ENCODE measurements around the gene FYN.
"Not testable (repeated sequence)": the region's sequence is repeated elsewhere in the genome, so short reads cannot be mapped to it uniquely, and the experiment has no call there.

The FYN gene

GRCh38 chr6:111916747-111917146 lies 43.5 kb upstream of the FYN start:
- TF ChIP-seq CTCF (IDR thresholded peaks at IDR 0.05; ENCODE audit: low read depth, low read length): no peak
- H3K4me3 ChIP-seq (ENCODE audit: low read depth, low read length): no peak overlapping the region
- H3K9me3 ChIP-seq (ENCODE audit: severe bottlenecking): no peaks in the 10 kb centered on the region
- H3K27ac ChIP-seq: no peak overlapping the region
- no peak for DNase-seq
- H3K27me3 ChIP-seq (ENCODE audit: insufficient read depth, low read depth, severe bottlenecking): no peaks in the 10 kb centered on the region
- H3K36me3 ChIP-seq: no peaks in the 10 kb centered on the region

DNA sequence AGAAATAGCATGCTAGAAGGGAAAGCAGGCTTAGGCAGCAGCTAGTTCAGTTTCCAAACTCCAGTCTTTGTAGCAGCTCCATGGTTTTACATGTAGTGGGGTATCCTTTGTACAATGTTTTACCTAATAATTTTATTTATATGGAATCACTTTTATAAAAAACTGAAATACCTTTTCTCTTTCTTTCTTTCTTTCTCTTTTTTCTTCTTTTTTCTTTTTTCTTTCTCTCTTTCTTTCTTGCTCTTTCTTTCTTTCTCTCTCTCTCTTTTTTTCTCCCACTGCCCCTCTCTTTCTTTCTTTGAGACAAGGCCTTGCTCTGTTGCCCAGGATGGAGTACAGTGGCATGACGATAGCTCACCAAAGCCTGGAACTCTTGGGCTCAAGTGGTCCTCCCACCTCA lies 41.4 kb upstream of the FYN start:
- no peak overlapping the region for H3K4me3 ChIP-seq (ENCODE audit: low read depth, low read length)
- H3K36me3 ChIP-seq: no peaks in the 10 kb centered on the region
- no peaks in the 10 kb centered on the region for H3K27me3 ChIP-seq (ENCODE audit: insufficient read depth, low read depth, severe bottlenecking)
- H3K27ac ChIP-seq: no peak overlapping the region
- no peak for TF ChIP-seq CTCF (IDR thresholded peaks at IDR 0.05; ENCODE audit: low read depth, low read length)
- no peak for DNase-seq
- H3K9me3 ChIP-seq (ENCODE audit: severe bottlenecking): no peaks in the 10 kb centered on the region

DNA sequence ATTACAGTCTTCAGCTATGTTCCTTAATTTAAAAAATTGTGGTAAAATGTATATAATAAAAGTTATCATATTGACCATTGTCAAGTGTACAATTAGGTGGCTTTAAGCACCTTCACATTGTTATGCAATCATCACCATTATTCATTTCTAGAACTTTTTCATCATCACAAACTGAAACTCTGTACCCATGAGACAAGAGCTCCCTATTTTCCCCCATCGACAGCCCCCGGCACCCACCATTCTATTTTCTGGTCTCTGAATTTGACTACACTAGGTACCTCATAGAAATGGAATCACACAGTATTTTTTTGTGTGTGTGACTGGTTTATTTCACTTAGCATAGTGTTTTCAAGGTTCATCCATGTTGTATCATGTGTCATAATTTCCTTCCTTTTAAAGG lies 39.7 kb upstream of the FYN start:
- H3K27me3 ChIP-seq (ENCODE audit: insufficient read depth, low read depth, severe bottlenecking): no peaks in the 10 kb centered on the region
- no peaks in the 10 kb centered on the region for H3K9me3 ChIP-seq (ENCODE audit: severe bottlenecking)
- DNase-seq: no peak
- no peak overlapping the region for H3K4me3 ChIP-seq (ENCODE audit: low read depth, low read length)
- TF ChIP-seq CTCF (IDR thresholded peaks at IDR 0.05; ENCODE audit: low read depth, low read length): no peak
- no peak overlapping the region for H3K27ac ChIP-seq
- no peaks in the 10 kb centered on the region for H3K36me3 ChIP-seq

- no peak for TF ChIP-seq CTCF (IDR thresholded peaks at IDR 0.05; ENCODE audit: low read depth, low read length)
- no peak for DNase-seq
These were observed 38.2 kb upstream of the FYN start for GRCh38 chr6:111911428-111911827.

GRCh38 chr6:111909238-111909637 lies 36.0 kb upstream of the FYN start:
- Histone ChIP-seq H3K36me3 (no peaks in the 10 kb centered on the region), H3K27ac (no peak overlapping the region), H3K9me3 (ENCODE audit: severe bottlenecking) (no peaks in the 10 kb centered on the region), H3K4me3 (ENCODE audit: low read depth, low read length) (no peak overlapping the region), H3K27me3 (ENCODE audit: insufficient read depth, low read depth, severe bottlenecking) (no peaks in the 10 kb centered on the region)
- TF ChIP-seq CTCF (IDR thresholded peaks at IDR 0.05; ENCODE audit: low read depth, low read length): no peak
- DNase-seq: no peak

More at GRCh38 chr6:111911428-111911827, 38.2 kb upstream of the FYN start:
- Histone ChIP-seq H3K27me3 (ENCODE audit: insufficient read depth, low read depth, severe bottlenecking) (no peaks in the 10 kb centered on the region), H3K36me3 (no peaks in the 10 kb centered on the region), H3K4me3 (ENCODE audit: low read depth, low read length) (no peak overlapping the region), H3K9me3 (ENCODE audit: severe bottlenecking) (no peaks in the 10 kb centered on the region), H3K27ac (no peak overlapping the region)

- DNase-seq; H3K27me3 ChIP-seq (ENCODE audit: insufficient read depth, low read depth, severe bottlenecking); H3K36me3 ChIP-seq; H3K4me3 ChIP-seq (ENCODE audit: low read depth, low read length); H3K9me3 ChIP-seq (ENCODE audit: severe bottlenecking); H3K27ac ChIP-seq: not testable (repeated sequence)
These were observed 35.1 kb upstream of the FYN start for GRCh38 chr6:111908365-111908764.
